ENCODE results near the gene JSRP1.

Gene JSRP1

DNA sequence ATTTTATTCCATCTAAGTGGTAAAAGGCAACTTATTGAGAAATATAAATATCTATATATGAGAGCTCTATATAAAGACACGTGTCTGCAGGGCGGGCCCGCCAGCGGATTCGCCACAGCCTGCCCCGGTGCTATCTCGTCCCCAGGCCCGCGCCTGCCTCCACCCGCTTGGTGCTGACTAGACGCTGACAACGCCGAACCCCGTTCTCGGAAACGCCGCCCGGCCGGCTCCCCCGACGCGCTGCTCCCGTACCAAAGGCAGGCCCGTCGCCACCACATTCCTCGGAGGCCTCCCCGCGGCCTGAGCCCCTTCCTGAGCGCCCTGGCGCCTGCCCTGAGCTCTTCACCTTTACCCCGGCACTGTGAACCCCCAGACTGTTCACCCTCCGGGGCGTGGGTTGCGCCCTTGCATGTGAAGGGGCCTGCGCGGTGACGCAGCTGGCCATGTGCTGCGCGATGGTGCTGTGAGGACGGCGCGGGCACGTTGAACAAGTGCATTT is 26.1 kb downstream of the JSRP1 start:
- no peak for DNase-seq (ENCODE audit: low read depth, low spot score)
- in situ Hi-C loops (cut with HindIII; ENCODE audit: low sequenced_read_pairs), result no loop called here
- no peak overlapping the region for H3K4me3 ChIP-seq (ENCODE audit: low read depth, low read length)
- no peak for TF ChIP-seq CTCF (IDR thresholded peaks at IDR 0.05; ENCODE audit: low read depth, low read length)

GRCh38 chr19:2229103-2230032 is 26.8 kb downstream of the JSRP1 start:
- no peak overlapping the region for H3K4me3 ChIP-seq (ENCODE audit: low read depth, low read length)
- no peak for DNase-seq (ENCODE audit: low read depth, low spot score)
- TF ChIP-seq CTCF (IDR thresholded peaks at IDR 0.05; ENCODE audit: low read depth, low read length), result no peak
- in situ Hi-C loops (cut with HindIII; ENCODE audit: low sequenced_read_pairs), result no loop called here

DNA sequence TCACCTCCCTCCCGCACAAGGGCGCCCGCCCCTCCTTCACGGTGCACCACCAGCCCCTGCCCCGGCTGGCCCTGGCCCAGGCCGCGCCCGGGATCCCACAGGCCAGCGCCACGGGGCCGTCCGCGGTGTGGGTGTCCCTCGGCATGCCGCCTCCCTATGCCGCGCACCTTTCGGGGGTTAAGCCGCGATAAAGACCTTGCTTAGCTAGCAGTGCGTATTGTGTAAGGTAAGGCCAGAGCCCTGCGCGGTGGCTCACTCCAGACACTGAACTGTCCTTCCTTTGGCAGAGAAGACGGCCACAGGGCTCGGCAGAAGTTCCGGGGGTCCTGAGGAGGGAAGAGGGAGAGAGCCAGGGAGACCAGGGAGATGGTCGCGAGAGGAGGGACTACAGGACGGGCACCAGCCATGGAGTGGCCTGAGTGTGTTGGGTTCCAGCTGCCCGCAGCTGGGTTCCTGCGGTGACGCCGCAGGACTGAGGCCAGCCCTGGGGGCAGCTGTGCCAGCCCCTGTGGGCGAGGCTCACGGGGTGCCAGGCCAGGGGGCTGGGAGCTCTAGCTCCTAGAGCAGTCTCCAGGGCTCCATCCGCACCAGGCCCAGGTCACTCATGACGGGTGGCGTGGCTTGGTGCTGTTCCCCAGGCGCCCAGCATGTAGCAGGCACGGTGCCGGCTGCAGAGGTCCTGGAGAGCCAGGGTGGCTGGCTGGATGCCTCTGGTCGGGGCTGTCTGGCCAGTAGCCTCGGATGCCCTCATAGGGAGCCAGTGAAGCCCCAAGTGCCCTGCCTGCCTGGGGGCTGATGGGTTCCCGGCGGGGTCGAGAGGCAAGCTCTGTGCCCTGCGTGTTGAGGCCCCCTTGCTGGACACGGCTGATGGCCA is 27.8 kb downstream of the JSRP1 start:
- TF ChIP-seq CTCF (IDR thresholded peaks at IDR 0.05; ENCODE audit: low read depth, low read length), result no peak
- no peak for DNase-seq (ENCODE audit: low read depth, low spot score)
- no peak overlapping the region for H3K4me3 ChIP-seq (ENCODE audit: low read depth, low read length)
- in situ Hi-C loops (cut with HindIII; ENCODE audit: low sequenced_read_pairs), result no loop called here

GRCh38 chr19:2227415-2228156 is 28.6 kb downstream of the JSRP1 start:
- no peak for TF ChIP-seq CTCF (IDR thresholded peaks at IDR 0.05; ENCODE audit: low read depth, low read length)
- DNase-seq (ENCODE audit: low read depth, low spot score), result no peak
- H3K4me3 ChIP-seq (ENCODE audit: low read depth, low read length), result no peak overlapping the region
- in situ Hi-C loops (cut with HindIII; ENCODE audit: low sequenced_read_pairs), result no loop called here

GRCh38 chr19:2226840-2227360 is 29.3 kb downstream of the JSRP1 start:
- in situ Hi-C loops (cut with HindIII; ENCODE audit: low sequenced_read_pairs), result no loop called here
- no peak for DNase-seq (ENCODE audit: low read depth, low spot score)
- H3K4me3 ChIP-seq (ENCODE audit: low read depth, low read length), result no peak overlapping the region

More at GRCh38 chr19:2226840-2227360, 29.3 kb downstream of the JSRP1 start:
- TF ChIP-seq CTCF (IDR thresholded peaks at IDR 0.05; ENCODE audit: low read depth, low read length), result no peak

All from astrocyte of the spinal cord (primary cell).